Activated naive CD4-positive, alpha-beta T cell treated with anti-CD3 and anti-CD28 coated beads, Interleukin-2, amount 50 U/mL, for 24 hours (primary cell): ENCODE data around the gene SLCO1B1.
"Not testable (repeated sequence)": the region's sequence is repeated elsewhere in the genome, so short reads cannot be mapped to it uniquely, and the experiment has no call there.

ENCODE experiments used
- H3K27ac Mint-ChIP-seq: one replicate; pipeline ENCODE4 v1.8.0; 2021; ENCODE audit warnings: mild to moderate bottlenecking, mixed read lengths
- H3K27me3 Mint-ChIP-seq: one replicate; pipeline ENCODE4 v1.8.0; 2021; ENCODE audit warnings: mixed read lengths
- H3K36me3 Mint-ChIP-seq: one replicate; pipeline ENCODE4 v1.8.0; 2021; ENCODE audit warnings: mixed read lengths
- H3K4me1 Mint-ChIP-seq: one replicate; pipeline ENCODE4 v1.8.0; 2021; ENCODE audit warnings: mixed read lengths
- H3K4me3 Mint-ChIP-seq: one replicate; pipeline ENCODE4 v1.8.0; 2021; ENCODE audit warnings: mild to moderate bottlenecking, mixed read lengths
- H3K9me3 Mint-ChIP-seq: one replicate; pipeline ENCODE4 v1.8.0; 2021; ENCODE audit warnings: mixed read lengths

Gene SLCO1B1

GRCh38 chr12:21169878-21170472 is 39.0 kb downstream of the SLCO1B1 start:
- H3K4me1 Mint-ChIP-seq = no peaks in the 10 kb centered on the region
- H3K4me3 Mint-ChIP-seq = no peak overlapping the region
- peaks cover 2% of the 10 kb centered on the region for H3K27me3 Mint-ChIP-seq
- H3K27ac Mint-ChIP-seq = no peak overlapping the region
- H3K9me3 Mint-ChIP-seq = peaks cover 15% of the 10 kb centered on the region
- H3K36me3 Mint-ChIP-seq = no peaks in the 10 kb centered on the region

- Mint-ChIP-seq H3K27me3 (peaks cover 2% of the 10 kb centered on the region), H3K27ac (no peak overlapping the region), H3K4me3 (no peak overlapping the region), H3K9me3 (peaks cover 11% of the 10 kb centered on the region), H3K4me1 (no peaks in the 10 kb centered on the region), H3K36me3 (no peaks in the 10 kb centered on the region)
Observed at GRCh38 chr12:21172079-21172478, 41.1 kb downstream of the SLCO1B1 start.

GRCh38 chr12:21183721-21184275 is 52.8 kb downstream of the SLCO1B1 start:
- H3K27me3 Mint-ChIP-seq = no peaks in the 10 kb centered on the region
- H3K4me3 Mint-ChIP-seq = no peak overlapping the region
- no peaks in the 10 kb centered on the region for H3K36me3 Mint-ChIP-seq
- no peaks in the 10 kb centered on the region for H3K4me1 Mint-ChIP-seq
- H3K27ac Mint-ChIP-seq = peak overlapping the region; percentile 20
- no peaks in the 10 kb centered on the region for H3K9me3 Mint-ChIP-seq

- no peaks in the 10 kb centered on the region for H3K27me3 Mint-ChIP-seq
- no peak overlapping the region for H3K4me3 Mint-ChIP-seq
- no peaks in the 10 kb centered on the region for H3K9me3 Mint-ChIP-seq
- no peaks in the 10 kb centered on the region for H3K4me1 Mint-ChIP-seq
- H3K36me3 Mint-ChIP-seq = no peaks in the 10 kb centered on the region
- no peak overlapping the region for H3K27ac Mint-ChIP-seq
Observed at GRCh38 chr12:21190016-21190415, 59.0 kb downstream of the SLCO1B1 start.

- not testable (repeated sequence) for H3K9me3 Mint-ChIP-seq, H3K36me3 Mint-ChIP-seq, H3K27me3 Mint-ChIP-seq, H3K4me3 Mint-ChIP-seq, H3K4me1 Mint-ChIP-seq, H3K27ac Mint-ChIP-seq
Observed at GRCh38 chr12:21214433-21214832, 83.4 kb downstream of the SLCO1B1 start.

- H3K27me3 Mint-ChIP-seq = peaks cover 1% of the 10 kb centered on the region
- no peak overlapping the region for H3K27ac Mint-ChIP-seq
- H3K4me3 Mint-ChIP-seq = no peak overlapping the region
- no peaks in the 10 kb centered on the region for H3K4me1 Mint-ChIP-seq
- H3K9me3 Mint-ChIP-seq = no peaks in the 10 kb centered on the region
- H3K36me3 Mint-ChIP-seq = no peaks in the 10 kb centered on the region
Observed at GRCh38 chr12:21219206-21219605, 88.2 kb downstream of the SLCO1B1 start.

- Mint-ChIP-seq H3K4me3 (no peak overlapping the region), H3K36me3 (no peaks in the 10 kb centered on the region), H3K9me3 (no peaks in the 10 kb centered on the region), H3K27ac (no peak overlapping the region), H3K4me1 (no peaks in the 10 kb centered on the region), H3K27me3 (peaks cover 1% of the 10 kb centered on the region)
Observed at GRCh38 chr12:21220266-21220665, 89.3 kb downstream of the SLCO1B1 start.

- H3K4me1 Mint-ChIP-seq = no peaks in the 10 kb centered on the region
- H3K4me3 Mint-ChIP-seq = no peak overlapping the region
- no peaks in the 10 kb centered on the region for H3K9me3 Mint-ChIP-seq
- no peaks in the 10 kb centered on the region for H3K36me3 Mint-ChIP-seq
- H3K27ac Mint-ChIP-seq = no peak overlapping the region
- H3K27me3 Mint-ChIP-seq = peaks cover 1% of the 10 kb centered on the region
Observed at GRCh38 chr12:21221072-21221471, 90.1 kb downstream of the SLCO1B1 start.

GRCh38 chr12:21221778-21222177 is 90.8 kb downstream of the SLCO1B1 start:
- Mint-ChIP-seq H3K9me3 (no peaks in the 10 kb centered on the region), H3K36me3 (no peaks in the 10 kb centered on the region), H3K4me1 (no peaks in the 10 kb centered on the region), H3K27me3 (peaks cover 1% of the 10 kb centered on the region), H3K4me3 (no peak overlapping the region), H3K27ac (no peak overlapping the region)

GRCh38 chr12:21223930-21224329 is 92.9 kb downstream of the SLCO1B1 start:
- Mint-ChIP-seq H3K27ac (no peak overlapping the region), H3K27me3 (peaks cover 1% of the 10 kb centered on the region), H3K9me3 (no peaks in the 10 kb centered on the region), H3K4me1 (no peaks in the 10 kb centered on the region), H3K36me3 (no peaks in the 10 kb centered on the region), H3K4me3 (no peak overlapping the region)

- H3K9me3 Mint-ChIP-seq = no peaks in the 10 kb centered on the region
- no peak overlapping the region for H3K27ac Mint-ChIP-seq
Observed at GRCh38 chr12:21234395-21234794, 103.4 kb downstream of the SLCO1B1 start.

GRCh38 chr12:21239866-21240265 is 108.9 kb downstream of the SLCO1B1 start:
- no peaks in the 10 kb centered on the region for H3K4me1 Mint-ChIP-seq
- H3K9me3 Mint-ChIP-seq = no peaks in the 10 kb centered on the region

More at GRCh38 chr12:21234395-21234794, 103.4 kb downstream of the SLCO1B1 start:
- H3K4me3 Mint-ChIP-seq = no peak overlapping the region
- H3K4me1 Mint-ChIP-seq = no peaks in the 10 kb centered on the region
- no peaks in the 10 kb centered on the region for H3K36me3 Mint-ChIP-seq
- H3K27me3 Mint-ChIP-seq = peaks cover 7% of the 10 kb centered on the region

GRCh38 chr12:21248679-21249078 is 117.7 kb downstream of the SLCO1B1 start:
- Mint-ChIP-seq H3K9me3 (no peaks in the 10 kb centered on the region), H3K27me3 (no peaks in the 10 kb centered on the region), H3K27ac (no peak overlapping the region), H3K4me1 (no peaks in the 10 kb centered on the region), H3K4me3 (no peak overlapping the region), H3K36me3 (no peaks in the 10 kb centered on the region)

More at GRCh38 chr12:21239866-21240265, 108.9 kb downstream of the SLCO1B1 start:
- no peak overlapping the region for H3K27ac Mint-ChIP-seq
- H3K27me3 Mint-ChIP-seq = peaks cover 7% of the 10 kb centered on the region
- no peaks in the 10 kb centered on the region for H3K36me3 Mint-ChIP-seq
- no peak overlapping the region for H3K4me3 Mint-ChIP-seq

GRCh38 chr12:21252070-21252469 is 121.1 kb downstream of the SLCO1B1 start:
- Mint-ChIP-seq H3K27me3 (no peaks in the 10 kb centered on the region), H3K9me3 (no peaks in the 10 kb centered on the region), H3K4me3 (no peak overlapping the region), H3K27ac (no peak overlapping the region), H3K4me1 (no peaks in the 10 kb centered on the region), H3K36me3 (no peaks in the 10 kb centered on the region)

- no peaks in the 10 kb centered on the region for H3K36me3 Mint-ChIP-seq
- peaks cover 9% of the 10 kb centered on the region for H3K9me3 Mint-ChIP-seq
- H3K4me1 Mint-ChIP-seq = no peaks in the 10 kb centered on the region
- no peak overlapping the region for H3K4me3 Mint-ChIP-seq
- H3K27ac Mint-ChIP-seq = no peak overlapping the region
- H3K27me3 Mint-ChIP-seq = peaks cover 4% of the 10 kb centered on the region
Observed at GRCh38 chr12:21257172-21257571, 126.2 kb downstream of the SLCO1B1 start.

GRCh38 chr12:21264232-21264631 is 133.2 kb downstream of the SLCO1B1 start:
- H3K4me1 Mint-ChIP-seq = no peaks in the 10 kb centered on the region
- H3K36me3 Mint-ChIP-seq = peaks cover 4% of the 10 kb centered on the region
- no peak overlapping the region for H3K4me3 Mint-ChIP-seq
- peaks cover 19% of the 10 kb centered on the region for H3K9me3 Mint-ChIP-seq
- no peak overlapping the region for H3K27ac Mint-ChIP-seq
- peaks cover 18% of the 10 kb centered on the region for H3K27me3 Mint-ChIP-seq

GRCh38 chr12:21265932-21266331 is 134.9 kb downstream of the SLCO1B1 start:
- Mint-ChIP-seq H3K4me3 (no peak overlapping the region), H3K27ac (no peak overlapping the region), H3K9me3 (peaks cover 10% of the 10 kb centered on the region), H3K36me3 (peaks cover 4% of the 10 kb centered on the region), H3K4me1 (no peaks in the 10 kb centered on the region), H3K27me3 (peaks cover 15% of the 10 kb centered on the region)
